DMS 273 treated with DMSO at 0.1 percent for 48 hours (cell line): ENCODE measurements around the gene THAP4.
A peak's percentile ranks its signal among the peaks of the same experiment; 100 is the strongest.
"Not testable (repeated sequence)": the region's sequence is repeated elsewhere in the genome, so short reads cannot be mapped to it uniquely, and the experiment has no call there.

Experiments used
- DNase-seq: peaks from one replicate; lab custom pipeline; 2025; lab: John Stamatoyannopoulos, UW

The THAP4 gene

GRCh38 chr2:241666627-241667400 lies 29.9 kb upstream of the THAP4 start:
- DNase-seq = no peak

GRCh38 chr2:241665731-241666440 lies 28.9 kb upstream of the THAP4 start:
- DNase-seq = no peak

GRCh38 chr2:241662731-241663130 lies 25.8 kb upstream of the THAP4 start:
- not testable (repeated sequence) for DNase-seq

- no peak for DNase-seq
Observed at GRCh38 chr2:241660593-241661213, 23.7 kb upstream of the THAP4 start.

GRCh38 chr2:241659150-241659739 lies 22.3 kb upstream of the THAP4 start:
- no peak for DNase-seq

- DNase-seq = no peak
Observed at GRCh38 chr2:241658296-241658695, 21.3 kb upstream of the THAP4 start.

GRCh38 chr2:241657786-241658254 lies 20.9 kb upstream of the THAP4 start:
- DNase-seq = no peak

GRCh38 chr2:241656190-241656741 lies 19.3 kb upstream of the THAP4 start:
- DNase-seq = no peak

GRCh38 chr2:241655516-241656189 lies 18.7 kb upstream of the THAP4 start:
- no peak for DNase-seq

- no peak for DNase-seq
Observed at GRCh38 chr2:241654551-241654950, 17.6 kb upstream of the THAP4 start.

- DNase-seq = no peak
Observed at GRCh38 chr2:241653210-241653750, 16.3 kb upstream of the THAP4 start.

GRCh38 chr2:241652722-241653121 lies 15.8 kb upstream of the THAP4 start:
- no peak for DNase-seq

- DNase-seq = no peak
Observed at GRCh38 chr2:241652142-241652541, 15.2 kb upstream of the THAP4 start.

GRCh38 chr2:241649927-241650326 lies 13.0 kb upstream of the THAP4 start:
- DNase-seq = no peak

GRCh38 chr2:241649404-241649803 lies 12.4 kb upstream of the THAP4 start:
- DNase-seq = peak; percentile 28

GRCh38 chr2:241648453-241648852 lies 11.5 kb upstream of the THAP4 start:
- no peak for DNase-seq

- DNase-seq = no peak
Observed at GRCh38 chr2:241645915-241646645, 9.1 kb upstream of the THAP4 start.

- DNase-seq = no peak
Observed at GRCh38 chr2:241645056-241645914, 8.3 kb upstream of the THAP4 start.

- DNase-seq = no peak
Observed at GRCh38 chr2:241641631-241642030, 4.7 kb upstream of the THAP4 start.
